HG02840 (cell line): Measurements from ENCODE around the gene EDRF1.
A peak's percentile ranks its signal among the peaks of the same experiment; 100 is the strongest.
"Not testable (repeated sequence)": the region's sequence is repeated elsewhere in the genome, so short reads cannot be mapped to it uniquely, and the experiment has no call there.

Source experiments
- ATAC-seq: cut with Tn5 transposase; IDR thresholded peaks from one replicate; pipeline ENCODE4 v1.9.1; 2021; ENCODE audit warnings: mild to moderate bottlenecking, moderate library complexity, moderate number of reproducible peaks; ENCODE audit not compliant: unreplicated experiment, low FRiP score

Gene EDRF1

GRCh38 chr10:125707541-125708468 lies 11.7 kb upstream of the EDRF1 start:
- ATAC-seq: no peak

GRCh38 chr10:125708971-125709503 lies 10.5 kb upstream of the EDRF1 start:
- ATAC-seq: no peak

GRCh38 chr10:125709553-125710474 lies 9.7 kb upstream of the EDRF1 start:
- no peak for ATAC-seq

GRCh38 chr10:125711110-125711750 lies 8.3 kb upstream of the EDRF1 start:
- ATAC-seq: no peak

GRCh38 chr10:125714728-125715127 lies 4.8 kb upstream of the EDRF1 start:
- ATAC-seq: not testable (repeated sequence)

GRCh38 chr10:125720002-125720382 lies 483 bp downstream of the EDRF1 start:
- no peak for ATAC-seq

GRCh38 chr10:125721035-125721434 lies 1.5 kb downstream of the EDRF1 start:
- ATAC-seq: peak; percentile 26

GRCh38 chr10:125722811-125723210 lies 3.3 kb downstream of the EDRF1 start:
- no peak for ATAC-seq

GRCh38 chr10:125726914-125727313 lies 7.4 kb downstream of the EDRF1 start:
- ATAC-seq: no peak

- ATAC-seq: no peak
Observed at GRCh38 chr10:125727436-125727835, 7.9 kb downstream of the EDRF1 start.

- no peak for ATAC-seq
Observed at GRCh38 chr10:125734148-125734547, 14.6 kb downstream of the EDRF1 start.

GRCh38 chr10:125734823-125735222 lies 15.3 kb downstream of the EDRF1 start:
- no peak for ATAC-seq

GRCh38 chr10:125738206-125738605 lies 18.7 kb downstream of the EDRF1 start:
- ATAC-seq: no peak

- ATAC-seq: no peak
Observed at GRCh38 chr10:125739994-125740679, 20.6 kb downstream of the EDRF1 start.

GRCh38 chr10:125742465-125742864 lies 23.0 kb downstream of the EDRF1 start:
- no peak for ATAC-seq

- no peak for ATAC-seq
Observed at GRCh38 chr10:125744909-125745308, 25.4 kb downstream of the EDRF1 start.

GRCh38 chr10:125747417-125747816 lies 27.9 kb downstream of the EDRF1 start:
- ATAC-seq: no peak

- ATAC-seq: no peak
Observed at GRCh38 chr10:125756196-125756595, 36.7 kb downstream of the EDRF1 start.

- ATAC-seq: no peak
Observed at GRCh38 chr10:125756853-125757487, 37.5 kb downstream of the EDRF1 start.
